ENCODE measurements around the gene ATP2A1.

DNA sequence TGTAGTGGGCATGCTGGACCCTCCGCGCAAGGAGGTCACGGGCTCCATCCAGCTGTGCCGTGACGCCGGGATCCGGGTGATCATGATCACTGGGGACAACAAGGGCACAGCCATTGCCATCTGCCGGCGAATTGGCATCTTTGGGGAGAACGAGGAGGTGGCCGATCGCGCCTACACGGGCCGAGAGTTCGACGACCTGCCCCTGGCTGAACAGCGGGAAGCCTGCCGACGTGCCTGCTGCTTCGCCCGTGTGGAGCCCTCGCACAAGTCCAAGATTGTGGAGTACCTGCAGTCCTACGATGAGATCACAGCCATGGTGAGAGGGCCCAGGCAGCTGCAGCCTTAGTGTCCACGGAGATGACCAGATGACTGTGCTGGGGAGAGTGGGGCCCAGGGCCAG lies 22.3 kb downstream of the ATP2A1 start:
- TF ChIP-seq TEAD4 (IDR thresholded peaks at IDR 0.05) (no peak), YY1 (IDR thresholded peaks at IDR 0.05; ENCODE audit: low read depth) (no peak), EP300 (IDR thresholded peaks at IDR 0.05; ENCODE audit: borderline replicate concordance) (no peak), REST (IDR thresholded peaks at IDR 0.05; ENCODE audit: low read depth) (no peak), RAD21 (IDR thresholded peaks at IDR 0.05; ENCODE audit: low read depth) (no peak), TAF1 (IDR thresholded peaks at IDR 0.05; ENCODE audit: low read depth) (no peak), CEBPB (IDR thresholded peaks at IDR 0.05) (no peak), TCF12 (IDR thresholded peaks at IDR 0.05; ENCODE audit: low read depth) (no peak), ZBTB7A (IDR thresholded peaks at IDR 0.05; ENCODE audit: low read depth) (no peak), FOXM1 (IDR thresholded peaks at IDR 0.05; ENCODE audit: borderline replicate concordance, low read depth) (no peak), EGR1 (IDR thresholded peaks at IDR 0.05) (no peak), CREB1 (IDR thresholded peaks at IDR 0.05; ENCODE audit: low read depth) (no peak)
- TF ChIP-seq, protein P1, sequence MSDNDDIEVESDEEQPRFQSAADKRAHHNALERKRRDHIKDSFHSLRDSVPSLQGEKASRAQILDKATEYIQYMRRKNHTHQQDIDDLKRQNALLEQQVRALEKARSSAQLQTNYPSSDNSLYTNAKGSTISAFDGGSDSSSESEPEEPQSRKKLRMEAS (IDR thresholded peaks at IDR 0.05), result no peak
